IMR-90 (cell line): Measurements from ENCODE around the gene HAAO.

Source experiments
- CTCF ChIP-seq: conservative IDR thresholded peaks from 2 replicates; pipeline ENCODE4 v1.5.1; 2012; ENCODE audit warnings: mild to moderate bottlenecking, low read depth, low read length, improper control_type of control experiment
- MAFK ChIP-seq: IDR thresholded peaks from 2 replicates; pipeline ENCODE4 v1.6.1; 2012; ENCODE audit warnings: low read depth, low read length, improper control_type of control experiment
- POLR2A ChIP-seq: IDR thresholded peaks from 2 replicates; pipeline ENCODE4 v1.6.1; 2012; ENCODE audit warnings: mild to moderate bottlenecking, low read depth, low read length

GRCh38 chr2:42796427-42797248 lies 4.3 kb upstream of the HAAO start:
- TF ChIP-seq CTCF, result no peak
- TF ChIP-seq MAFK, result no peak
- no peak for TF ChIP-seq POLR2A
